SU-DHL-6 (cell line): Measurements from ENCODE around the gene WAS.

Experiments
- CTCF ChIP-seq: fragments of 200-600 bp; sonication (generic); IDR thresholded peaks from one replicate; pipeline ENCODE4 v1.5.1; 2017; ENCODE audit warnings: antibody characterized with exemption, mild to moderate bottlenecking, low read length, moderate library complexity; ENCODE audit not compliant: insufficient read depth, poor library complexity, severe bottlenecking
- EZH2phosphoT487 ChIP-seq: fragments of 200-600 bp; sonication (generic), shearing (Covaris generic); conservative IDR thresholded peaks from 2 replicates; pipeline ENCODE4 v1.6.1; 2018; ENCODE audit warnings: mild to moderate bottlenecking, antibody characterized with exemption, low read length, moderate library complexity, mixed read lengths

DNA sequence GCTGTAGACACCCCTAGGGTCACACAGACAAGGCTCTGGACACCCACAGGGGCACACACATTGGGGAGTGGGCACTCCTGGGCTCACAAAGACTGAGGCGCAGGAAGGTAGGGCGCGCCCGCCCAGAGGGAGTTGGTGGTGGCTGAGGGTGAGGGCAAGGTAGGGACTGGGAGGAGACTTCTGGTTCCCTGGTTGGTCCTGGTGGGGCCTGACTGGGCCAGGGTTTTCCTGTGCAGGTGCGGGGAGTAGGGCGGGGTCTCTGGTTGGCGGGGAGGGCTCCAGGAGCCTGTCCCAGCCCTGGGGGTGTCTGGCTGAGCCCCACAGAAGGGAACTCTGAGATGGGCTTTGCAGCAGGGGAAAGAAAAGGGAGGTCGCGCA, 6.7 kb upstream of the WAS start:
- TF ChIP-seq CTCF (no peak), EZH2phosphoT487 (no peak)
